GM18511 (cell line): ENCODE results near the gene STEAP3.
A peak's percentile ranks its signal among the peaks of the same experiment; 100 is the strongest.

Source experiments
- ATAC-seq: cut with Tn5 transposase; IDR thresholded peaks from one replicate; pipeline ENCODE4 v1.9.1; 2021; ENCODE audit warnings: mild to moderate bottlenecking, moderate library complexity; ENCODE audit not compliant: unreplicated experiment

The STEAP3 gene

GRCh38 chr2:119223521-119224390 lies at the start of gene STEAP3:
Gene STEAP3 (plus strand): TSS chr2:119223834. CDS start chr2:119231013, 7,179 bp downstream.
- ATAC-seq = peak; percentile 78

DNA sequence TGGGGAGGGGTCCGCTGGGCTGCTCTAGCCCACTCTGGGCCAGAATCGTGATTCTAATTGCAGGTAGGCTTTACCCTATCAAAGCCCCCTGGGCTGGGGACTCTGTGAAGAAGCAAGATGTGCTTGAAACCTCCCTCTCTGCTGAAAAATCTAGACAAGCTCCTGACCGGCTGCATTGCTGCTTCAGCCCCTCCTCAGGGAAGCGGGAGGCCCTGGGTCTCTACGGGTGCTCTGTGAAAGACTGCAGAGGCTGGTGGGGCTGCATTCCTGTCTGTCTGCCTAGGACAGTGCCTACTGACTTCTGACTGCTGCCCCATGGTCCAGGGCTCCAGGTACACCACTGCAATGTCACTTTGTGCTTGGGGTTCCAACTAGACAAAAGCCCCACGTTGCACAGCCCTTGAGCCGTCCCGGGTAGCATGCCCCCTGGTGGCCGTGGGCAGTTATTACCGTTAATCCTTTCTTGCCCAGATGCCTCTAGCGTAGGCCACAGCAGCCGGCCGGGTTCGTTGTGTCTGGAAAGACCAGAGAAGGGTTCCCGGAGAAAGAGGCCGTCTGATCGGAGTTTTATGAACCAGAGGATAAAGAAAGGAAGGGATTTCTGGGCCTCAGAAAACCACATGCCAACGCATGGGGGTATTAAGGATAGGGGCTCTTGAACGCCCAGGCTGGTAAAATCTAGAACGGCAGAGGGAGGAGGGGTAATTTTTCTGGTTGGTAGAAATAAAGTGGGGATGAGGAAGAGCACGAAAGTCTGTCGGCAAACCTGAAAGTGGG lies 49.2 kb upstream of the STEAP3 start:
- ATAC-seq = peak; percentile 78

- ATAC-seq = no peak
These were observed 48.7 kb upstream of the STEAP3 start for GRCh38 chr2:119174993-119175347.

DNA sequence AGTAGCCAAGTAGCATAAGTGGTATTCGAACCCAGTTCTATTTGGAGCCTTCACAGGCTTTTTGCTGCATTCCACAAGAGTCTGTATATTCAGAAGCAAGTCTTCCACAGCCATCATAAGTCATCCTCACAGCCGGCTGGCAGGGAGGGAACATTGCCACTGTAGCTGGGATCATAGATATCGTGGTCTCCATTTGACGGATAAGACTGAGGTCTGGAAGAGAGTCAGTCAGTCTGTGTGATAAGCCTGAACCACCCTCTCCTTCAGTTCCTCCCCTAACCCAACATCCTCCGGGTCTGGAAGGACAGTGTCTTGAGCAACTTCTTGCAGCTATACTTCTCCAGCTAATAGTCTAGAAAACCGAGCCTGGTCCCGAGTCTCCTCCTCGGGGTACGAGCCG lies 48.1 kb upstream of the STEAP3 start:
- ATAC-seq = no peak

- no peak for ATAC-seq
These were observed 46.3 kb upstream of the STEAP3 start for GRCh38 chr2:119177171-119177837.

GRCh38 chr2:119177838-119178190 lies 45.8 kb upstream of the STEAP3 start:
- no peak for ATAC-seq

DNA sequence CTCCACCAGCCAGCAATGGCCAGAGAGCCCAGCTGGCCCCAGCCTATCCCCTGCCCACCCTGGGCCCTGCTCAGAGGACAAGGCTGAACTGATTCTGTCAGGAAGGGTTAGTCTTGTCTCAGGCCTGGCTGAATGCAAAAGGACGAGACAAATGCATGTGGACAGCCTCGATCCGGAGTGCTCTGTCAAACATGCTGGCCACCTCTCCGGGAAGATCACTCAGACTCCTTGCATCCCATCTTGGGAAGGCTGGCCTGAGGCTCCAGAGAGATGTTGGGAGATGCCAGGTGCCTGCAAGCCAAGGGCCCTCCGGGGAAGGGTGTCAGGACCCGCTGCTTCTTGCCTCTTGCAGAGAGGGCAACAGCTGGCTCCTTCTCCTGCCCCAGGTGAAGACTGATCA lies 44.9 kb upstream of the STEAP3 start:
- ATAC-seq = no peak

DNA sequence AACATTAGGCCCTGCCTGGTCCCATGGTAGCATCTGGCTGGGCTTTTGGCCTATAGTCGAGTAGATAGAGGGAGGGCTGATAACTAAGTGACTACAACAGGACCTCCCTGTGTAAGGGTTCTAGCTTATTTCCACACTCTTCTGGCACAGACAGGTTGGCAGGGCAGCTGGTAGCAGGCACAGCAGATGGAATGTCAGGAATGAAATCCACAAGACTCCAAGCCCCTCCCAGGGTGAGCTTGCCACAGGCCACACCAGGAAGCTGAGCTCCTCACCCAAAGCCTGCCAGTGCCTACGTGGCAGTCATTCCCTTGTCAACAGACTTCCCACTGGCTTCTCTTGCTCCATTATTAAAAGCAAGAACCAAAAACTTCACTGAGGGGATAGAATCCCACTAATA lies 44.4 kb upstream of the STEAP3 start:
- no peak for ATAC-seq

DNA sequence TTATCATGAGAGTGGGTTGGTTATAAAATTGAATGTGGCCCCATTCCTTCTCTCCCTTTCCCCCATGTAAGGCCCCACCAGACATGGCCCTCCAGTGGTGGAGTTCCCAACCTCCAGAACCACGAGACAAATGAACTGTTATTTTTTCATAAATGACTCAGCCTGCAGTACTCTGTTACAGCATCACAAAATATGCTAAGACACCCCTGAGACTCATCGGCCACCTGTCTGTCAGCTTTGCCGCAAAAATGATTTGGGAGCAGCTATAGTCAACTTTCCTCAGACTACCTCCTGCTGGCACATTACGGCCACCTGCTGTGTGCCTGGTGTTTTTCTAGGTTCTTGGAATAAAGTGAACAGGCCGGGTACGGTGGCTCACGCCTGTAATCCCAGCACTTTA lies 43.6 kb upstream of the STEAP3 start:
- ATAC-seq = no peak

- no peak for ATAC-seq
These were observed 42.7 kb upstream of the STEAP3 start for GRCh38 chr2:119180892-119181291.

DNA sequence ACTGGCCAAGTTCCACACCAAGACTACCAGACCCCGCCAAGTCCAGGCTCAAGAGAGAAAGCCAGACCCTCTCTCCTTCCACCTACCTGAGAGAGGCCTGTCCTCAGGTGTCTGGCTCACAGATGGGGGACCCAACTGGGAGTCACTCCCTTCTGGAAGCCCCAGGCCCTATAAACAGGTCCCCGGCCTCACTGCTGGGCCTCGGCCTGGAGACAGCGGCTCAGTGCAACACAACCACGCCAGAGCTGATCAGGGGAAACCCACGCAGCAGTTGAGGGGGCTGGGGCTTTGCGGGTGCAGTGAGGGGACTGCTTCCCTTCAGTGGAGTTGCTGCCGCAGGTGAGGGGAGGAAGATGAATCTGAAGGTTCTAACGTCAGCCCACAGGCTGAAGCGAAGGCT lies 42.2 kb upstream of the STEAP3 start:
- no peak for ATAC-seq

GRCh38 chr2:119181791-119182445 lies 41.7 kb upstream of the STEAP3 start:
- ATAC-seq = no peak

- ATAC-seq = no peak
These were observed 39.1 kb upstream of the STEAP3 start for GRCh38 chr2:119184512-119184911.

GRCh38 chr2:119190321-119191111 lies 33.1 kb upstream of the STEAP3 start:
- ATAC-seq = no peak

DNA sequence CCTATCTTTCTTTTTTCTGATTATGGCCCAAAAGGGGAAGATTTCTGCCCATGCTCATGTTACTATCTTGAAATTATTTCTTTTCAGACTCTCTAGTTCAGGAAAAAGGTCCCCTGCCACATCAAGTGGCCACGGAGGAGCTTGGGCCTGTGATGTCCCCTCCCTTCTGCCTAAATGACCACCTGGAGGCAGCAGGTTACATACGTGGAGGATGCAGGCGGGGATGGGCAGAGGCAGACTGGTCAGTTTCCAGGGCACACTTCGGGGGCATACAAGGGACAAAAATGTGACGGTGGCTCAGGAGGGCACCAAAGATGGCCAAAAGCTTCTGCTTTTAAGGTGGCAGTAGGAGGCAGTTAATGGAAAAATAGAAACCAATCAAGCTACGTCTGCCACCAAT lies 30.7 kb upstream of the STEAP3 start:
- ATAC-seq = no peak

DNA sequence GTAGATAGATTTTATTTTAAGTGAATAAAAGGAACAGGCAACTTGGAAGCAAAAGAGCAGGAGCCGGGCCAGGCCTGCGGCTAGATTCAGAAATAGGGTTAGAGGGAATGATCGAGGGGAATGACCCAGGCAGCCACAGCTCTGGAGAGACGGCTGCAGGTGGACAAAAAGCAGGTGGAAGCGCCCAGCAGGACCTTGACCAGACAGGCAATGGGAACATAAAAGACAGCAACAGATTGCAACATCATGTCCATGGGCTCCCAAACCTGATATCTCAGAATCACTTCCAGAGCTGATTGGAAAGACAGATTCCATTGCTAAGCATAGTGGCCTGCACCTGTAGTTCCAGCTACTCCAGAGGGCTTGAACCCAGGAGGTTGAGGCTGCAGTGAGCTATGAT lies 28.6 kb upstream of the STEAP3 start:
- no peak for ATAC-seq

DNA sequence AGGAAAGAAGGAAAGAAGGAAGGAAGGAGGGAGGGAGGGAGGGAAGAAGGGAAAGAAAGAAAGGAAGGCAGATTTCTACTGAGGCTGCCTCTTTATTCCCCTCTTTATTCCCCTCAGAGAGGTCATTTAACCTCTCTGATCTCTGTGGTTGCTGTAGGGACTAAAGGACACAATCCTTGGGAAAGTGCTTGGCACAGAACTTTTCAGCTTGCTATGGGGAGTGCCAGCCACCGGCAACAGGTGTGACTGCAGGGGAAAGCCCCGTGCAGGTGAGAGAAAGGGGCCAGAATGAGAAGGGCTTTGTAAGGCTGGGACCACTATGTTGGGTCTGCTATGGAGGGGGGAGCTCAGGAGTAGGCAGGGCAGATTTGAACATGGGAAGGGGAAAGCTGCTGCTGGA lies 27.7 kb upstream of the STEAP3 start:
- no peak for ATAC-seq

- ATAC-seq = no peak
These were observed 27.1 kb upstream of the STEAP3 start for GRCh38 chr2:119196301-119197125.

GRCh38 chr2:119197126-119197405 lies 26.6 kb upstream of the STEAP3 start:
- ATAC-seq = no peak
